SK-N-SH treated with all-trans-retinoic acid at 6 μM for 48 hours (cell line): ENCODE data around the gene DNAJA2.

Experiments
- ARNTL ChIP-seq: fragments of 450-650 bp; formaldehyde crosslinking; IDR thresholded peaks from 2 replicates; pipeline ENCODE4 v1.5.0; 2020; ENCODE audit warnings: low read depth, mild to moderate bottlenecking, moderate library complexity, borderline replicate concordance
- ISL1 ChIP-seq: fragments of 250-450 bp; sonication (Bioruptor Pico); IDR thresholded peaks from 2 replicates; pipeline ENCODE4 v2.1.2; 2022; ENCODE audit warnings: mild to moderate bottlenecking, moderate library complexity
- PATZ1 ChIP-seq: fragments of 250-450 bp; sonication (Bioruptor Pico); IDR thresholded peaks from 2 replicates; pipeline ENCODE4 v1.8.0; 2020; ENCODE audit warnings: mild to moderate bottlenecking, moderate library complexity, borderline replicate concordance
- TSHZ2 ChIP-seq: fragments of 250-450 bp; sonication (Bioruptor Pico); IDR thresholded peaks from 2 replicates; pipeline ENCODE4 v1.5.0; 2020; ENCODE audit warnings: mild to moderate bottlenecking, moderate library complexity
- ZFP3 ChIP-seq: fragments of 250-450 bp; sonication (Bioruptor Pico); IDR thresholded peaks from 2 replicates; pipeline ENCODE4 v1.5.0; 2020; ENCODE audit warnings: mild to moderate bottlenecking, moderate library complexity
- ZNF70 ChIP-seq: fragments of 450-650 bp; formaldehyde crosslinking; IDR thresholded peaks from 2 replicates; pipeline ENCODE4 v1.5.0; 2020; ENCODE audit warnings: mild to moderate bottlenecking, moderate library complexity

GRCh38 chr16:46930861-46931260, 42.6 kb downstream of the DNAJA2 start:
- TF ChIP-seq PATZ1 (CRISPR knock-in tag) (no peak), ZNF70 (CRISPR knock-in tag) (no peak), ISL1 (CRISPR knock-in tag) (no peak), ZFP3 (CRISPR knock-in tag) (no peak), ARNTL (CRISPR knock-in tag) (no peak), TSHZ2 (CRISPR knock-in tag) (no peak)
